Neural crest cell (in vitro differentiated cells): ENCODE results near the gene WDR1. TPM values are rescaled to one million over a fixed set of nuclear protein-coding genes. Genes with fewer than 3 reads are reported as not detected.

Source experiments
- DNase-seq: peaks from one replicate; pipeline ENCODE4 v3.0.0; 2021; ENCODE audit warnings: low read depth, mixed read lengths, low spot score
- H3K27ac Mint-ChIP-seq: one replicate; pipeline ENCODE4 v1.8.0; 2021; ENCODE audit warnings: mild to moderate bottlenecking, mixed read lengths; ENCODE audit not compliant: unreplicated experiment
- H3K27me3 Mint-ChIP-seq: 2 replicates; pipeline ENCODE4 v1.8.0; 2021; ENCODE audit warnings: low read depth, mild to moderate bottlenecking, mixed read lengths
- H3K36me3 Mint-ChIP-seq: 2 replicates; pipeline ENCODE4 v1.8.0; 2021; ENCODE audit warnings: low read depth, mild to moderate bottlenecking, mixed read lengths
- H3K4me1 Mint-ChIP-seq: 2 replicates; pipeline ENCODE4 v1.8.0; 2021; ENCODE audit warnings: mixed read lengths
- H3K4me3 Mint-ChIP-seq: one replicate; pipeline ENCODE4 v1.8.0; 2021; ENCODE audit warnings: mild to moderate bottlenecking, mixed read lengths
- H3K9me3 Mint-ChIP-seq: 2 replicates; pipeline ENCODE4 v1.8.0; 2021; ENCODE audit warnings: mixed read lengths
- CTCF ChIP-seq: fragments of 200-600 bp; sonication (generic); conservative IDR thresholded peaks from 2 replicates; pipeline ENCODE4 v1.5.0; 2021; ENCODE audit warnings: antibody characterized with exemption, mild to moderate bottlenecking
- total RNA-seq: library from RNA; stranded (reverse); gene quantifications from 2 replicates; pipeline ENCODE4 v1.2.1, GENCODE V29; 2021

Gene WDR1
- total RNA-seq, 1 donor from 2014 or later: 154 TPM

GRCh38 chr4:10123227-10124101, 6.9 kb upstream of the WDR1 start:
- DNase-seq: peak; percentile 49
- no peaks in the 10 kb centered on the region for H3K27me3 Mint-ChIP-seq
- no peak for TF ChIP-seq CTCF
- peak overlapping the region; percentile 54 for H3K4me3 Mint-ChIP-seq
- H3K36me3 Mint-ChIP-seq: no peaks in the 10 kb centered on the region
- H3K27ac Mint-ChIP-seq: peak overlapping the region; percentile 24
- no peaks in the 10 kb centered on the region for H3K9me3 Mint-ChIP-seq
- peaks cover 13% of the 10 kb centered on the region for H3K4me1 Mint-ChIP-seq

DNA sequence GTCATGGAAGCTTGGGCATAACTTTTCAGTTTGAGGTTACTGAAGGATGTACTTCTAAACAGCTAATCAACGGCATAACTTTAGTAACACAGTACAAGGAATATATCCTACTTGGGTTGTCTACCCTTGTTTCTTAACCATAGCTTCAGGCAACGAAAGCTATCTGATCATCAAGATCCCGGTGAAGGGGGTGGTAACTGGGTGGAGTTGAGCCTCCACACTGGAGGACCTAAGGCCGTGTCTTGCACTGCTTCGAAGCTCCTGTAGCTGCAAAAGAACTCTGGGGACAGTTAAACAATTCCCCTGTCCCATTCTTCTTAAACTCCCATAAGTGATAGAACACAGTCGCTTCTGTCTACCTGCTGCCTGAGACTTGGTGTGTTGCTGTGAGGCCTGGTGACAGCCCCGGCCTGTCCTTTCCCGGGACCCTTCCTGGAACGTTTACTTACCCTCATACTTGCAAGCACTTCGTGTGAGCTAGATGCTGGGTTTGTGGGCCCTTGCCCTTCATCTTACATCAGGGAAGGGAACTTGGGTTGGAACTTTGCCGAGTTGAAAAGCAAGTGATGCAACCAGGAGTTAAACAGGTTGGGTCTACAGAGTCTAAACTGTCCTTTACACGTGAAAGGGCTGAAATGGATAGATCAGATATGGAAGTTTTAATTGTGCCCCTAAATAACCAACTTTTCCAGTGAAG, 5.8 kb upstream of the WDR1 start:
- peaks cover 24% of the 10 kb centered on the region for H3K4me1 Mint-ChIP-seq
- TF ChIP-seq CTCF: no peak
- no peak overlapping the region for H3K27ac Mint-ChIP-seq
- no peaks in the 10 kb centered on the region for H3K27me3 Mint-ChIP-seq
- no peak overlapping the region for H3K4me3 Mint-ChIP-seq
- H3K9me3 Mint-ChIP-seq: no peaks in the 10 kb centered on the region
- no peaks in the 10 kb centered on the region for H3K36me3 Mint-ChIP-seq
- DNase-seq: no peak

- DNase-seq: no peak
- H3K9me3 Mint-ChIP-seq: no peaks in the 10 kb centered on the region
- peaks cover 30% of the 10 kb centered on the region for H3K4me1 Mint-ChIP-seq
- H3K36me3 Mint-ChIP-seq: no peaks in the 10 kb centered on the region
- peak overlapping the region; percentile 16 for H3K4me3 Mint-ChIP-seq
- no peak overlapping the region for H3K27ac Mint-ChIP-seq
- no peaks in the 10 kb centered on the region for H3K27me3 Mint-ChIP-seq
- no peak for TF ChIP-seq CTCF
These were observed 5.1 kb upstream of the WDR1 start for GRCh38 chr4:10121568-10122208.

GRCh38 chr4:10120943-10121567, 4.5 kb upstream of the WDR1 start:
- no peak for TF ChIP-seq CTCF
- Mint-ChIP-seq H3K27me3 (no peaks in the 10 kb centered on the region), H3K36me3 (no peaks in the 10 kb centered on the region), H3K4me3 (peak overlapping the region; percentile 64), H3K9me3 (no peaks in the 10 kb centered on the region), H3K27ac (no peak overlapping the region), H3K4me1 (peaks cover 30% of the 10 kb centered on the region)
- no peak for DNase-seq

- Mint-ChIP-seq H3K4me1 (peaks cover 41% of the 10 kb centered on the region), H3K4me3 (peak overlapping the region; percentile 61), H3K27me3 (no peaks in the 10 kb centered on the region), H3K27ac (no peak overlapping the region), H3K9me3 (no peaks in the 10 kb centered on the region), H3K36me3 (no peaks in the 10 kb centered on the region)
- DNase-seq: no peak
- no peak for TF ChIP-seq CTCF
These were observed 3.2 kb upstream of the WDR1 start for GRCh38 chr4:10119773-10120172.
